Upper lobe of left lung (tissue), 4 donors: ENCODE measurements around the gene KIRREL3.

ENCODE experiments used
- CTCF ChIP-seq, 6 experiments: fragments of 450-650 bp in 4 of 6; fragments of 200-600 bp in 2 of 6; sonication (generic) in 2 of 6; IDR thresholded peaks; one replicate each; pipeline ENCODE4 v1.5.1; 2016 to 2019; ENCODE audit warnings: antibody characterized with exemption in 6 of 6
- POLR2A ChIP-seq, 4 donors: fragments of 450-650 bp; IDR thresholded peaks; one replicate each; pipeline ENCODE4 v1.5.1; 2016 to 2017; ENCODE audit warnings: antibody characterized with exemption in 4 of 4, mild to moderate bottlenecking in 2 of 4
- POLR2AphosphoS5 ChIP-seq, 2 donors: sonication (generic); formaldehyde crosslinking; IDR thresholded peaks; one replicate each; pipeline ENCODE4 v1.5.1; 2017; ENCODE audit warnings: antibody characterized with exemption in 2 of 2

- TF ChIP-seq POLR2A (IDR thresholded peaks at IDR 0.05) (no peak), CTCF (IDR thresholded peaks at IDR 0.05) (no peak), POLR2AphosphoS5 (IDR thresholded peaks at IDR 0.05) (no peak)
Measured at GRCh38 chr11:126528075-126528474, 472.5 kb downstream of the KIRREL3 start.
